ENCODE data around the gene MRPS21.
"Not testable (repeated sequence)": the region's sequence is repeated elsewhere in the genome, so short reads cannot be mapped to it uniquely, and the experiment has no call there.

The MRPS21 gene

DNA sequence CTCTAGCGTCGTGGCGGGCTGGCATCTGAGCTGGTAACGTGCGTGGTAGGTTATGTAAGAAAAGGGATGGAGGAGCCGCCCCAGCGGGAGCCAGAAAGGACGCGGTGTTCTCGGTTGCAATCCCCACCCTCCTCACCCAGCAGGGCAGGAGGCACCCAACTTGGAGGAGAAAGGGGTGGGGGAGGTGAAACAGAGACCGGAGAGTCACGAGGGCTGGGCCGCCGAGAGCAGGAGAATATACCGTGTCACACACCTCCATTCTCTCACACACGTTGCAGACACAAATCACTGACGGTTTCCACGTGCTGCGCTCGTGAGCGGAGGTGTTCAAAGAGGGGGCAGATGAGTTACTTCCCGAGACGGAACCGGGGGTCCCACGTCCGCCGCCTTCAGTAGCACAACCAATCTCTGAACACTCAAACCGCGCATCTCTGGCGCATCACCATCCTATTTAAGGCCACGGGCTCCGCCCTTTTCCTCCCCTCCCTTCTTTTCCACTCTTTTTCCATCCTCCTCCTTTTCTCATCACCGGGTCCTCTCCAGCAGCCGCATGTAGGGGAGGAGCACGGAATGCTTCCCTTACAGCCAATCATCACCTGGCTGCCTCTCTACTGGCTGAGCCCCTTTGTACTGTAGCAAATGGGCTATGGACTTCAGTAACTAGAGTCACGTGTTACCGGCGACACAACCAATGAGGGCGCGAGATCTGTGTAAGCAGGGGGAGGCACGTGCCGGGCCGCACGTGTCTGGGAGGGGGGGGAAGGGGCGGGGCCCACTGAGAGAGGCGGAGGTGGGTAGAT, 11.7 kb upstream of the MRPS21 start, which contains the start of gene CIART:
TSS of gene CIART (plus strand) at position 797 of the 800 bp plus-strand sequence. CDS start 714 bp downstream, outside the sequence.
- DNase-seq, result peak; percentile 79

DNA sequence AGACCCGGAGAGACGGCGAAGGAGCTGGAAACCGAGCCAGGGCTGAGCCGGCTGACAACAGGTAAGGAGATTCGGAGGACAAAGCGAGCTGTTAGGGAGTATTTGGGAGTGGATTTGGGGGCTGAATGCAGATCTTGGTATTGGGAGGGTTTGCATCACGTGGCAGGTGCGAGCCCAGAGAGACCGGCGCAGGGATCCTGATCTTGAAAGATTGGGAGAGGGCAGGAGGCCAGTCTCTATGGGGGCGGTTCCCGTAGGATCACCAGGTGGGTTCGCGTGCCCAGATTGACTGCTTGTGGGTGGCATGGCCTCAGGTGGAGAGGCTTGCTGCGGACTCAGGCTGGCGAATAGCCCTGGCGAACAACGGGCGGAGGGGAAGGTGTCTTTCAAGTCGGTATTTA, 11.1 kb upstream of the MRPS21 start:
- DNase-seq, result no peak

DNA sequence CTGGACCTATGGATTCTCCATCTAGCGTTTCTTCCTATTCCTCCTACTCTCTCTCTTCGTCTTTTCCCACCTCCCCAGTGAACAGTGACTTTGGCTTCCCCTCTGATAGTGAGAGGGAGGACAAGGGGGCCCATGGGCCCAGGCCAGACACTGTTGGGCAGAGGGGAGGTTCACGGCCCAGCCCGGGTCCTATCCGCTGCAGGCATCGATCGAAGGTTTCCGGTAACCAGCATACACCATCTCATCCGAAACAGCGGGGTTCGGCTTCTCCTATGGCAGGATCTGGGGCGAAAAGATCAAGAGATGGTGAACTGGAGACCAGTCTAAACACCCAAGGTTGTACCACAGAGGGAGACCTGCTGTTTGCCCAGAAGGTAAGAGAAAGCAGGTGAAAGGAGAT, 10.4 kb upstream of the MRPS21 start:
- DNase-seq, result no peak

DNA sequence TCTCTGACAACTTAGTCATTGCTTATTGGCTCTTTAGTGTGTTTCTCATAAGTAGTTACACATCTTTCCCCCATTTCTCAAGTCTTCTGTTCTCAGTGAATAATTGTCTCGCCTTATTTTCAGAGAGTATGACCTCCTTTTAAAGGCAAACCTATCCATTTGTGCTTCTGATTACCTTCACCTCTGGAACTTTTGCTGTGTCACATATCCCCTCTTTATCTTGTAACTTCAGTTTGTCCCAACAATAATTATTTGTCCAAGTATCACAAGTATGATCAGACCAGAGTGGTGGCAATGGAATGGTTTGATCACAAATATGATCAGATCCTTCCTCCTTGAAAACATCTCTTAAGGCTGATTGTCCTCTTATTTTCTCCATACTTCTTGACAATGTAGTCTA, 5.3 kb upstream of the MRPS21 start:
- DNase-seq, result no peak

DNA sequence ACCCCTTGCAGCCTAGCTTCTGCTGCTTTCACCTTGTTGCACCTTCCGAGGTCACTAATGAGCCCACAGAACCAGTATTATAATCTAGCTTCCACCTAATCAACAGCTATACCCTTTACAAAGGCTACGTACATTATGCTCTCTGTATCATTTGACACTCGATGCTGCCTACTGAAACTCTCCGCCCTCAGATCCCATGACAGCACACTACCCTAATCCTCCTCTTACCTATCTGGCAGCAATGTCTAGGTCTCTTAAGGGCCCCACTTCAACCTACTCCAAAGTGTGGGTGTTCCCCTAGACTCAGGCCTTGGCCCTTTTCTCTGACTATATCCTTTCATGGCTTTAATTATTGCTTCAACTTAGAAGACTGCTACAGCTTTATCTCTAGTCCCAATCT, 4.8 kb upstream of the MRPS21 start:
- DNase-seq, result no peak

DNA sequence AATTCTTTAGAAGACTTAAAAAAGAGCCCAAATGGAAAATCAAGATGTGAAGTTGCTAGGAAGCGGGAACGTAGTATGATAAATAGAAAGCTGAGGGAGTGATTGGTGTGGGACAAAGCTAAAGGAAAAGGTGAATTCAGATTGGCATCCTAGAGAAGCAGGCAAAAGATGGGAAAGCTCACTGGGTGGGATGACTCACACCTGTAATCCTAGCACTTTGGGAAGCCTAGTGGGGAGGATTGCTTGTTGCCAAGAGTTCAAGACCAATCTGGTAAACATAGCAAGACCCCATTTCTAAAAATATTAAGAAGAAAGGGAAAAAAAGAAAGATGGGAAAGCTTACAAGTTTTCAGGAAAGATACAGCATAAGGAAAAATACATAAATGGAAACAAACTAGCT, 1.8 kb downstream of the MRPS21 start:
- no peak for DNase-seq

DNA sequence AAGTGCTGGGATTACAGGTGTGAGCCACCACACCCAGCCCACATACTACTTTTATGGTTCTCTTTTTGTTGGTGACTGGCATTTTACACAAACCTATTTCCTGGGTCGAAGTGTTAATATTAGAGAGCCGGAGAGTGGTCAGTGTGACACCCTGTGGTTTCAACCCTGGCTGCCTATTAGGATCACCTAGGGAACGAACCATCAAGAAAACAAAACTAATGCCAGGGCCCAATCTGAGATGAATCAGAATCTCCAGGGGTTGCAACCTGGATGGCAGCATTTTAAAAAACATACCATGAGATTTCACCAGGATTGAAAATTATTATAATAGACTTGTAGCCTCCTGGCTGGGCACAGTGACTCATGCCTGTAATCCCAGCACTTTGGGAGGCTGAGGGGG, 6.1 kb downstream of the MRPS21 start:
- DNase-seq, result no peak

DNA sequence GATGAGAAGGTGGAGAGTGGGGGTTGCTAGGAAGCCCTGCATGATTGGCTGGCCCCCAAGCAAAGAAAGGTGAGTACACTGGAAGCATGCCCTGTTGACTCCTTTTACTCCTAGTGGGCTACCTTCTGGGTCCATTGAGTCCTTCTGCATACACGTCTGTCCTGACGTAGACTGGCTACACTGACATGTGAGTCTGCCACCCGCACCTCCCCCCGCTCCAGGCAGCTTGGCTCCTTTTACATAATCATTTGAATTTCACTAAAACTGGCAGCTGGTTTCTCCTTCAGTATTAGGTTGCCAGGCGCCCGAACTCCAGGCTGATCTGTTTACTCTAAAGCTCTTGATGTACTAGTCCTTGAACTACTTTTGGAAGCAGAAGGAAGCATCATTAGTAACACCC, 8.7 kb downstream of the MRPS21 start:
- DNase-seq, result no peak

DNA sequence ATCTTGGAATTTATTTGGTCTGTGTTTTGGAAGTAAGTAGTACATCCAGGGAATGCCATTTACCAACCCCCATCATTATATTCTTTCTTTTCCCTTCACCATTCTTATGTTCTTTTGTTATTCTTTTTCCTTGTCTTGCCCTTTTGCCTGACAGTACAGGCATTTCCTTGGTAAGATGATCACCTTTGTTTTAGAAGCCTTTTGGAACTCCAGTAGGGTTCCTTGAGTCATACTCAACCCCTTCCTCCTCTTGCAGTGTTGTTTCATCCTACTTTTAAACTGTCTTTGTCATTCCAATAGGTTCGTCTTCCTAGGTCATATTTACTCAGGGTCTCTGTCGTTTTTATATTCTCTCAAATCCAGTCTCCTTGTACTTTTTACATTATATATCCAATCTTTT, 9.2 kb downstream of the MRPS21 start:
- no peak for DNase-seq

DNA sequence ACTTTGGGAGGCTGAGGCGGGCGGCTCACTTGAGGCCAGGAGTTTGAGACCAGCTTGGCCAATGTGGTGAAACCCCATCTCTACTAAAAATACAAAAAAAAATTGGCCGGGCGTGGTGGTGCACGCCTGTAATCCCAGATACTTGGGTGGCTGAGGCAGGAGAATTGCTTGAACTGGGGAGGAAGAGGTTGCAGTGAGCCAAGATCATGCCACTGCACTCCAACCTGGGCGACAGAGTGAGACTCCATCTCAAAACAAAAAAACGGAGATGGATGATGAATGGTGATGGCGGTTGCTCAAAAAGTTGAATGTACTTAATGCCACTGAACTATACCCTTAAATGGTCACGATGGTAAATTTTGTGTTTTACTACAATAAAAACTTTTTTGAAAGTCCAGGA, 14.9 kb downstream of the MRPS21 start:
- not testable (repeated sequence) for DNase-seq

DNA sequence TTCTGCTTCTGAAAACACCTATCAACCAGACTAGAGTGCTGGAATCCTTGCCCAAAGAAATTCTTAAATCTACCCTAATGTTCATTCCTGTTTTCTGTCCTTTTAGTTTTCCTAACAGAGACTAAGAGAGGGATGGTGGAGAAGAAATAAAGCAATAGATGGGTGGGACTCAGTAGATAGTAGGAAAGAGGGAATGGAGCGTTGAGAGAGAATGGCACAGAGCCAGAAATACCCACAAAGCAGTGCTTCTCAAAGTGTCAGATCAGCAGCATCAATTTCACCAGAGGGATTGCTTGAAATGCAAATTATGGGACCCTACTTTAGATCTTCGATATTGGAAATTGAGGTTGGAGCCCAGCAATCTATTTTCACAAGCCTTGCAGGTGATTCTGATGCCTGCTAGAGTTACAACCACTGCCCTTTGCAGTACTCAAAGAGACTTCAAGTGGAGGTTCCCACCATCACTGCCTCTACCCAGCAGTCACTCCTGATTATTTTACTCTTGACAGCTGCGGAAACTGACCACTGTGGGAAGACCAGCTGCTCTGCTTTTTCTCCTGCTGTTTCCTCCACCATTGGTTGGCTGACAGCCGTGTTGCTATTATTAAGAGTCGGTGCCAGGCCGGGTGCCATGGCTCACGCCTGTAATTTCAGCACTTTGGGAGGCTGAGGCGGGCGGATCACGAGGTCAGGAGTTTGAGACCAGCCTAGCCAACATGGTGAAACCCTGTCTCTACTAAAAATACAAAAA, 16.3 kb downstream of the MRPS21 start:
- DNase-seq, result no peak

DNA sequence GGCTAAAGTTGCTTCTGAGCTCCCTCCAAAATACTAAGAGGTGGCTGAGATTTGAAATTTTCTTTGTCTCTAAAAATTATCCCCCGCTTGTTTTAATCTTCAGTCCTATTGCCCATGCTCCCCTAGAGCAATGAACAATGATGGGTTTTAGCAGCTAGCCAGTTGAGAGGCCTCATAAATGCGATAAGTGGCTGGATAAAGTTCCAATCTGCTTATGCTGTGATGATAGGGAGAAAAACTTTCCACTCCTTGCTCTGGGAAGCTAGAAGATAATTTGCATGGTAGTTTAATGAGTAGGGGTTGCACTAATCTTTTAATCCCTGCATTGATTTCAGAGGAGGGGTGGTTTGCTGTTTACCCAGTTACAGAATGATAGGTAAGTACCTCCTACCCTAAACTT, 18.1 kb downstream of the MRPS21 start:
- DNase-seq, result no peak

DNA sequence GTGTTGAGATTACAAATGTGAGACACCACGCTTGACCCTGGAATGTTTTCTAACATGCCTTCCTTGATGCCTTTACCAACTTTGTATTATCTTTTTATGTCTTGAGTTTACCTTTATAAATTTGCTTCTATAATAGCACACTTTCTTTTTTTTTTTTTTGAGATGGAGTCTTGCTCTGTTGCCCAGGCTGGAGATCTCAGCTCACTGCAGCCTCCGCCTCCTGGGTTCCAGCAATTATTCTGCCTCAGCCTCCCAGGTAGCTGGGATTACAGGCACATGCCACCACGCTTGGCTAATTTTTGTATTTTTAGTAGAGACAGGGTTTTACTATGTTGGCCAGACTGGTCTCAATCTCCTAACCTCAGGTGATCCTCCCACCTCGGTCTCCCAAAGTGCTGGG, 21.0 kb downstream of the MRPS21 start:
- DNase-seq, result not testable (repeated sequence)

DNA sequence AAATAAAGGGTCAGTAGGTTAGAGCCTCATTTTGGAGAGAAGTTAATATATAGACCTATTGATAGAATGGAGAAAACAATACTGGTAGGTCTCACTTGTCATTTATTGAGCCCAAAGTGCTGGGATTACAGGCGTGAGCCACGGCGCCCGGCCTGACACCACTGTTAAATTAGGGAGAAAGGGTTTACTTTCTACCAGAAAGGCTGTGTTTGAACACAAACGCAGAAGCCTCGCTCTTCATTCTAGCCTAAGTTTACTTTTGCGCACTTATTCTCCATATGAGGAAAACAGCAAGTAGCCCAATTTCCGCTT, 27.0 kb downstream of the MRPS21 start:
- no peak for DNase-seq

DNA sequence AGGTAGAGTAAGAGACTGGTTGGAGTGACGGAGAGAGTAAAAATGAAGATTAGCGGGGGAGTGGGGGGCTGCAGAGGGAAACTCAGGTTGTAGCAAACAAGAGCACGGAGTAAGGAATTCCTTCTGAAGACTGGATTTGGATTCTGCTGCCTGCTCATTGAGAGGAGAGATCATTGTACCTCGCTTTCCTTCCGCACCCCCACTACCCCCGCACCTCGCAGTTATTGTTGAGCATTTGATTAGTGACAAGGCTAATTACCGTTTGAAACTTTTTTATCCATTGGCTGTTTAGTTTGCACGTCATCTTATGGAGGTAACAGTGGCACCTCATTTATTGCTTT, 28.1 kb downstream of the MRPS21 start:
- DNase-seq, result peak; percentile 14

DNA sequence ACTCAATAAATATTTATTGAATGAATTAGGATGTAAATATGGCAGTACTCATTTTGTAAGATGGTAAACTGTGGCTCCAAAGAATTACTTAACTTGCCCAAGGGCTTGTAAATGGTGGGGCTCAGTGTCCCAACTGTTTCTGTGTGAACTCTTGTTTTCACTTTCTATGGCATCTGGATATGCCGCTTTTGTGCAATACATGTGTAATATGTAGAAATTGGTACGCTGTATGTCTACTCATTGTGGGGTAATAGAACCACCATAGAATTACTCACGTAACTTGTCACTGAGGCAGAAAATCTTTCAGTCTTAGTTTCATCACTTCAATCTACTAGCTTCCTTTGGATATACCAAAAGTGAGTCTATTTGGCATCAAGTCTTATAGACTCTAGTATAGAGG, 28.6 kb downstream of the MRPS21 start:
- peak; percentile 29 for DNase-seq

DNA sequence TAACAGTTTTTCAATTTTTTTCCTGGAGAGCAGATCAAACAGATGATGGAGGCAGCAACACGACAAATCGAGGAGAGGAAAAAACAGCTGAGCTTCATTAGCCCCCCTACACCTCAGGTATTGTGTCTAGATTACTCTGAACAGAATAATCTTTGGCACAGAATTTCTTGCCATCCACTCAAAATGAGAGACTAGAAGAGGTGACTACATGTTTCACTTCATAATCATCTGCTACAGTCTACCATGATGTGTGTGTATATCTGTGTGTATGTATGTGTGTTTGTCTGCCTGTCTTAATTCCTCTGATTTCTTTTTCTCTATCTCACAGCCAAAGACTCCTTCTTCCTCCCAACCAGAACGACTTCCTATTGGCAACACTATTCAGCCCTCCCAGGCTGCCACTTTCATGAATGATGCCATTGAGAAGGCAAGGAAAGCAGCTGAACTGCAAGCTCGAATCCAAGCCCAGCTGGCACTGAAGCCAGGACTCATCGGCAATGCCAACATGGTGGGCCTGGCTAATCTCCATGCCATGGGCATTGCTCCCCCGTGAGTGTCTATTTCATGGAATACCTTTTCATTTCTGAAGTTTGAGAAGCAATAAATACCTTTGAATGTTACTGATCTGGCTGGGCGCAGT, 39.1 kb downstream of the MRPS21 start:
- no peak for DNase-seq

DNA sequence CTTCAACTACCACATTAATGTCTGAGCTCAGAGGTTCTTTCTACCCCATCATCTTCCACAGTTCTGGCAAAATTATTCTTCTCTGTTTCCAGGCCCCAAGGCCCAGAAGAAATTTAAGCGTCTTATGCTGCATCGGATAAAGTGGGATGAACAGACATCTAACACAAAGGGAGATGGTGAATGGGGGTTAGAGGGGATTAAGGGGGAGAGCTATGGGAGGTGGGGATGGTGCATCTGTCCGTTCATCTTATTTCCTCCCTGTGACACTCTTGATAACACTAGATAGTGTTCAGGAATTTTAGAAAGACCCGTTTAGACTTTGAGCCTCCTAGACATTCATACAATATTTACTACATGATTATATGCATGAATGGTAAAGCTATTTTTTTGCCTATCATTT, 52.7 kb downstream of the MRPS21 start:
- DNase-seq, result no peak

DNA sequence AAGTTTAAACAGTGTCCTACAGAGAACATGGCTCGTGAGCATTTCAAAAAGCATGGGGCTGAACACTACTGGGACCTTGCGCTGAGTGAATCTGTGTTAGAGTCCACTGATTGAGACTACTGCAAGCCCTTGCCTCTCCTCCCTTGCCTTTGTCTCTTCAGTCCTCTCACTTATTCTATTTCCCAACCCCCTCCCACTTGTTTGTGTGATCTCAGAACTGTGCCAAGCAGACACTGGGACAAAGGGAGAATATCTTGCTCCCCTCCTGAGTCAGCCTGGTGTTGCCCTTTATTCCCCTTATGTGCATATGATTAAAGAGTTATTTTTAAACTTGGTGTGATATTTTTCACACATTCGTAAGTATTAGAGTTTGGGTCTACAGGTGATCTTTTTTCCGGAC, 59.2 kb downstream of the MRPS21 start:
- no peak for DNase-seq

Measured in stimulated activated CD4-positive, alpha-beta T cell treated with anti-CD3 and anti-CD28 coated beads, Interleukin-4, amount 100 ng/mL, for 24 hours (primary cell).